H1 (cell line): ENCODE results near the gene C19orf44. TPM values are rescaled to one million over a fixed set of nuclear protein-coding genes. Genes with fewer than 3 reads are reported as not detected.

Experiments
- BACH1 ChIP-seq: IDR thresholded peaks from 2 replicates; pipeline ENCODE4 v1.6.1; 2012; ENCODE audit warnings: low read length, improper control_type of control experiment
- BRCA1 ChIP-seq: IDR thresholded peaks from 2 replicates; pipeline ENCODE4 v1.6.1; 2012; ENCODE audit warnings: low read depth, low read length, improper control_type of control experiment
- EP300 ChIP-seq, 2 experiments: IDR thresholded peaks; 1 replicate in 1 of 2; 2 replicates in 1 of 2; pipeline ENCODE4 v1.6.1; 2011 to 2012; ENCODE audit warnings: low read depth in 2 of 2, low read length in 2 of 2, mild to moderate bottlenecking in 2 of 2, borderline replicate concordance in 1 of 2, inconsistent platforms in 1 of 2, moderate library complexity in 1 of 2
- KDM5A ChIP-seq: fragments of 200-600 bp; IDR thresholded peaks from 2 replicates; pipeline ENCODE4 v1.7.1; 2012; ENCODE audit warnings: mild to moderate bottlenecking, low read length, inconsistent platforms, mixed read lengths
- TEAD4 ChIP-seq: IDR thresholded peaks from 2 replicates; pipeline ENCODE4 v1.6.1; 2012; ENCODE audit warnings: low read depth, low read length, inconsistent platforms, mixed read lengths
- USF2 ChIP-seq: IDR thresholded peaks from 2 replicates; pipeline ENCODE4 v1.6.1; 2011; ENCODE audit warnings: low read length, improper control_type of control experiment
- polyA plus RNA-seq, 7 experiments: library from polyadenylated mRNA; depleted of rRNA in 3 of 7; stranded (reverse) in 5 of 7; unstranded in 2 of 7; fragments of >200 nt in 5 of 7; fragments of 200-250 nt in 2 of 7; gene quantifications; 1 replicate in 5 of 7; 2 replicates in 1 of 7; 4 replicates in 1 of 7; pipeline versions ENCODE4 v1.2.1 to v1.2.3, GENCODE V29; 2011 to 2013; ENCODE audit warnings: missing spikeins in 2 of 7, mixed read lengths in 2 of 7
- total RNA-seq: library from RNA; stranded (reverse); fragmentation: NEBNext Ultra II Directional; extraction: Animal tissue kit (Norgen Biotek cat#: 25700); gene quantifications from 2 replicates; pipeline ENCODE4 v1.2.1, GENCODE V29; 2021

C19orf44 gene
- total and polyA plus RNA-seq, 2 of the 8 experiments (the other 6 are each of a cell fraction or from before 2014, with no cell fraction given) = 2.1 to 4.5 TPM

- no peak for TF ChIP-seq KDM5A
- no peak for TF ChIP-seq EP300 (IDR thresholded peaks at IDR 0.05; ENCODE audit: borderline replicate concordance in 1 of 2, low read depth in 2 of 2, low read length in 2 of 2)
- no peak for TF ChIP-seq BACH1
- no peak for TF ChIP-seq TEAD4
- no peak for TF ChIP-seq USF2
- no peak for TF ChIP-seq BRCA1
These were observed 66.4 kb downstream of the C19orf44 start (continued) for GRCh38 chr19:16562608-16563025.
